ENCODE results near the gene TM4SF20. TPM values are rescaled to one million over a fixed set of nuclear protein-coding genes. Genes with fewer than 3 reads are reported as not detected.

Gene TM4SF20
- total RNA-seq, 4 donors from 2014 or later = not detected

- Histone ChIP-seq H3K27ac (no peak overlapping the region), H3K9me3 (no peaks in the 10 kb centered on the region), H3K36me3 (peaks cover 0 to 73% (median 11%) of the 10 kb centered on the region in 3 donors), H3K4me1 (no peaks in the 10 kb centered on the region), H3K4me3 (no peak overlapping the region), H3K27me3 (no peaks in the 10 kb centered on the region)
- TF ChIP-seq CTCF (IDR thresholded peaks at IDR 0.05) (no peak), POLR2A (IDR thresholded peaks at IDR 0.05) (no peak)
- WGBS, 2 donors = 82 to 84% methylated on average over 2 of the region's 2 CpGs
- DNase-seq = no peak
- intact Hi-C loops (cut with DNase I) = no loop called here
These were observed 34.9 kb downstream of the TM4SF20 start for GRCh38 chr2:227344231-227344630.

GRCh38 chr2:227341553-227341952 lies 37.6 kb downstream of the TM4SF20 start:
- Histone ChIP-seq H3K27me3 (no peaks in the 10 kb centered on the region), H3K4me1 (no peaks in the 10 kb centered on the region), H3K4me3 (no peak overlapping the region), H3K36me3 (peaks cover 0 to 64% (median 11%) of the 10 kb centered on the region in 3 donors), H3K27ac (no peak overlapping the region), H3K9me3 (no peaks in the 10 kb centered on the region)
- TF ChIP-seq CTCF (IDR thresholded peaks at IDR 0.05) = no peak
- no peak for TF ChIP-seq POLR2A (IDR thresholded peaks at IDR 0.05)
- 89 to 95% methylated on average over 2 of the region's 2 CpGs for WGBS, 2 donors
- no peak for DNase-seq
- intact Hi-C loops (cut with DNase I) = no loop called here

- Histone ChIP-seq H3K27ac (no peak overlapping the region), H3K36me3 (peaks cover 6 to 72% (median 11%) of the 10 kb centered on the region in 3 donors), H3K9me3 (no peaks in the 10 kb centered on the region), H3K4me1 (no peaks in the 10 kb centered on the region), H3K27me3 (no peaks in the 10 kb centered on the region), H3K4me3 (no peak overlapping the region)
- 74% methylated on average over 6 of the region's 6 CpGs for WGBS, 2 donors
- intact Hi-C loops (cut with DNase I) = no loop called here
- no peak for DNase-seq
- TF ChIP-seq POLR2A (IDR thresholded peaks at IDR 0.05) (no peak), CTCF (IDR thresholded peaks at IDR 0.05) (no peak)
These were observed 39.0 kb downstream of the TM4SF20 start for GRCh38 chr2:227340106-227340505.

GRCh38 chr2:227339098-227339599 lies 40.0 kb downstream of the TM4SF20 start:
- no peak for DNase-seq
- 91 to 100% methylated on average over 2 of the region's 2 CpGs for whole genome bisulfite sequencing, 2 donors
- Histone ChIP-seq H3K4me1 (no peaks in the 10 kb centered on the region), H3K9me3 (no peaks in the 10 kb centered on the region), H3K27me3 (no peaks in the 10 kb centered on the region), H3K36me3 (peaks cover 6 to 80% (median 13%) of the 10 kb centered on the region in 3 donors), H3K4me3 (no peak overlapping the region), H3K27ac (no peak overlapping the region)
- TF ChIP-seq CTCF (IDR thresholded peaks at IDR 0.05) = no peak
- TF ChIP-seq POLR2A (IDR thresholded peaks at IDR 0.05) = no peak
- intact Hi-C loops (cut with DNase I) = no loop called here

- Histone ChIP-seq H3K27ac (no peak overlapping the region), H3K36me3 (peaks cover 6 to 80% (median 21%) of the 10 kb centered on the region in 3 donors), H3K4me1 (no peaks in the 10 kb centered on the region), H3K9me3 (no peaks in the 10 kb centered on the region), H3K27me3 (no peaks in the 10 kb centered on the region), H3K4me3 (no peak overlapping the region)
- no peak for DNase-seq
- TF ChIP-seq CTCF (IDR thresholded peaks at IDR 0.05) = no peak
- no peak for TF ChIP-seq POLR2A (IDR thresholded peaks at IDR 0.05)
- intact Hi-C loops (cut with DNase I) = no loop called here
- 95 to 96% methylated on average over 2 of the region's 2 CpGs for WGBS, 2 donors
These were observed 41.7 kb downstream of the TM4SF20 start for GRCh38 chr2:227337442-227337841.
